GM23338 (cell line): ENCODE measurements around the gene NHSL1. TPM values are rescaled to one million over a fixed set of nuclear protein-coding genes. Genes with fewer than 3 reads are reported as not detected.

Experiments used
- ATAC-seq: fragments of 200-7000 bp; cut with Tn5 transposase; 3 replicates; pipeline ENCODE4 v1.9.1; 2020
- DNase-seq: peaks from one replicate; pipeline ENCODE4 v3.0.0-alpha.2; 2015; ENCODE audit warnings: low spot score
- H2AFZ ChIP-seq: fragments of 200-600 bp; sonication (generic); 2 replicates; pipeline ENCODE4 v1.8.0; 2016; ENCODE audit warnings: antibody characterized with exemption, mild to moderate bottlenecking, moderate library complexity
- H3F3A ChIP-seq: fragments of 200-600 bp; sonication (generic); replicated peaks from 2 replicates; pipeline ENCODE4 v1.8.0; 2017; ENCODE audit warnings: antibody characterized with exemption, mixed run types, low read depth
- H3K27ac ChIP-seq: fragments of 200-600 bp; sonication (generic); 2 replicates; pipeline ENCODE4 v1.6.1; 2016; ENCODE audit warnings: low read depth
- H3K27me3 ChIP-seq: fragments of 200-600 bp; sonication (generic); 2 replicates; pipeline ENCODE4 v1.8.0; 2016; ENCODE audit warnings: mild to moderate bottlenecking, mixed run types, moderate library complexity; ENCODE audit not compliant: insufficient read depth
- H3K36me3 ChIP-seq: fragments of 200-600 bp; sonication (generic); 2 replicates; pipeline ENCODE4 v1.8.0; 2016; ENCODE audit warnings: mild to moderate bottlenecking; ENCODE audit not compliant: insufficient read depth
- H3K4me1 ChIP-seq: fragments of 200-600 bp; sonication (generic); 2 replicates; pipeline ENCODE4 v1.8.0; 2016; ENCODE audit warnings: mild to moderate bottlenecking, moderate library complexity; ENCODE audit not compliant: insufficient read depth
- H3K4me2 ChIP-seq: fragments of 200-600 bp; sonication (generic); 2 replicates; pipeline ENCODE4 v1.7.1; 2017; ENCODE audit warnings: mixed run types
- H3K4me3 ChIP-seq: fragments of 200-600 bp; sonication (generic); 2 replicates; pipeline ENCODE4 v1.6.1; 2016; ENCODE audit warnings: mixed run types
- H3K79me2 ChIP-seq: fragments of 200-600 bp; sonication (generic); replicated peaks from 2 replicates; pipeline ENCODE4 v1.8.0; 2017; ENCODE audit warnings: mild to moderate bottlenecking; ENCODE audit not compliant: insufficient read depth
- H3K9me2 ChIP-seq: fragments of 200-600 bp; sonication (generic); 2 replicates; pipeline ENCODE4 v1.8.0; 2017; ENCODE audit not compliant: insufficient read depth
- H4K20me1 ChIP-seq: fragments of 200-600 bp; sonication (generic); replicated peaks from 2 replicates; pipeline ENCODE4 v1.8.0; 2017; ENCODE audit warnings: mild to moderate bottlenecking; ENCODE audit not compliant: insufficient read depth
- H3K27ac Mint-ChIP-seq: 2 replicates; pipeline ENCODE4 v1.8.0; 2020; ENCODE audit warnings: inconsistent platforms, mild to moderate bottlenecking, moderate library complexity, mixed read lengths
- H3K27me3 Mint-ChIP-seq: 3 replicates; pipeline ENCODE4 v1.8.0; 2022; ENCODE audit warnings: low read depth, mild to moderate bottlenecking, moderate library complexity, mixed read lengths, inconsistent platforms; ENCODE audit not compliant: insufficient read depth, poor library complexity
- H3K36me3 Mint-ChIP-seq: 3 replicates; pipeline ENCODE4 v1.8.0; 2021; ENCODE audit warnings: low read depth, mild to moderate bottlenecking, inconsistent platforms, moderate library complexity, mixed read lengths
- H3K4me1 Mint-ChIP-seq: 3 replicates; pipeline ENCODE4 v1.8.0; 2020; ENCODE audit warnings: mild to moderate bottlenecking, inconsistent platforms, mixed read lengths
- H3K4me3 Mint-ChIP-seq: 3 replicates; pipeline ENCODE4 v1.8.0; 2021; ENCODE audit warnings: moderate library complexity, mild to moderate bottlenecking, inconsistent platforms, mixed read lengths
- H3K9me3 Mint-ChIP-seq: 3 replicates; pipeline ENCODE4 v1.8.0; 2020; ENCODE audit warnings: moderate library complexity, mild to moderate bottlenecking, inconsistent platforms, mixed read lengths
- CREB1 ChIP-seq: fragments of 250-450 bp; sonication (Bioruptor Pico); IDR thresholded peaks from 2 replicates; pipeline ENCODE4 v1.5.0; 2020; ENCODE audit warnings: low read depth, mild to moderate bottlenecking, moderate library complexity
- CTCF ChIP-seq, 2 experiments: fragments of 200-600 bp in 1 of 2; sonication (generic) in 1 of 2; conservative IDR thresholded peaks; 2 replicates each; pipeline versions ENCODE4 v1.5.1 to v1.6.1; 2016 to 2017; ENCODE audit warnings: antibody characterized with exemption in 2 of 2, low read depth in 2 of 2, mild to moderate bottlenecking in 2 of 2, moderate library complexity in 1 of 2
- ETS1 ChIP-seq: IDR thresholded peaks from 2 replicates; pipeline ENCODE4 v1.6.1; 2016; ENCODE audit warnings: antibody characterized with exemption
- EZH2 ChIP-seq: fragments of 200-600 bp; sonication (generic); IDR thresholded peaks from one replicate; pipeline ENCODE4 v1.8.0; 2017; ENCODE audit warnings: antibody characterized with exemption, mild to moderate bottlenecking, low read depth; ENCODE audit not compliant: unreplicated experiment
- EZH2phosphoT487 ChIP-seq: fragments of 200-600 bp; sonication (generic); IDR thresholded peaks from one replicate; pipeline ENCODE4 v1.8.1; 2018; ENCODE audit warnings: antibody characterized with exemption; ENCODE audit not compliant: unreplicated experiment
- JUNB ChIP-seq: IDR thresholded peaks from one replicate; pipeline ENCODE4 v1.6.1; 2016; ENCODE audit warnings: antibody characterized with exemption; ENCODE audit not compliant: unreplicated experiment
- NANOG ChIP-seq: IDR thresholded peaks from 2 replicates; pipeline ENCODE4 v1.6.1; 2016; ENCODE audit warnings: antibody characterized with exemption, borderline replicate concordance
- POLR2AphosphoS5 ChIP-seq: IDR thresholded peaks from 2 replicates; pipeline ENCODE4 v1.6.1; 2016; ENCODE audit warnings: antibody characterized with exemption, low read depth
- REST ChIP-seq: IDR thresholded peaks from one replicate; pipeline ENCODE4 v1.6.1; 2018; ENCODE audit warnings: antibody characterized with exemption; ENCODE audit not compliant: unreplicated experiment
- STAT1 ChIP-seq: IDR thresholded peaks from one replicate; pipeline ENCODE4 v1.6.1; 2016; ENCODE audit warnings: antibody characterized with exemption; ENCODE audit not compliant: unreplicated experiment
- ZNF114 ChIP-seq: fragments of 250-450 bp; sonication (Bioruptor Pico); IDR thresholded peaks from 2 replicates; pipeline ENCODE4 v1.5.0; 2020; ENCODE audit warnings: mild to moderate bottlenecking, moderate library complexity
- ZNF331 ChIP-seq: fragments of 250-450 bp; sonication (Bioruptor Pico); IDR thresholded peaks from 2 replicates; pipeline ENCODE4 v1.5.0; 2020; ENCODE audit warnings: low read depth, mild to moderate bottlenecking, moderate library complexity
- ZNF462 ChIP-seq: fragments of 250-450 bp; sonication (Bioruptor Pico); IDR thresholded peaks from 2 replicates; pipeline ENCODE4 v1.5.0; 2020; ENCODE audit warnings: mild to moderate bottlenecking, moderate library complexity
- polyA plus RNA-seq: library from polyadenylated mRNA; unstranded; fragments of >200 nt; fragmentation: Nextera tagmentation; extraction: Ambion mirVana; gene quantifications from 2 replicates; pipeline ENCODE4 v1.2.1, GENCODE V29; 2016
- total RNA-seq: library from RNA; depleted of rRNA; stranded (reverse); fragments of >200 nt; shearing (Covaris generic); gene quantifications from 2 replicates; pipeline ENCODE4 v1.2.3, GENCODE V29; 2014

The NHSL1 gene
- total and polyA plus RNA-seq, 2 experiments from 2014 or later = 11.2 to 24.5 TPM

- Mint-ChIP-seq H3K9me3 (no peaks in the 10 kb centered on the region), H3K36me3 (peaks cover 20% of the 10 kb centered on the region), H3K27ac (no peak overlapping the region), H3K4me1 (peaks cover 6% of the 10 kb centered on the region), H3K27me3 (peaks cover 5% of the 10 kb centered on the region), H3K4me3 (no peak overlapping the region)
- TF ChIP-seq CTCF (conservative IDR thresholded peaks at IDR 0.05; ENCODE audit: low read depth in 2 of 2) (no peak), CREB1 (no peak), STAT1 (no peak), ZNF114 (CRISPR knock-in tag) (no peak), NANOG (no peak), REST (no peak), JUNB (no peak), ZNF462 (CRISPR knock-in tag) (no peak), ZNF331 (CRISPR knock-in tag) (no peak), EZH2phosphoT487 (no peak), POLR2AphosphoS5 (no peak), ETS1 (no peak), EZH2 (no peak)
- Histone ChIP-seq H3K36me3 (no peaks in the 10 kb centered on the region), H3K27me3 (no peaks in the 10 kb centered on the region), H3K9me2 (no peaks in the 10 kb centered on the region; the same call in 1 of the 2 replicates), H3K27ac (no peak overlapping the region), H3K4me1 (0 out of 2 replicates have a peak, but pooled peaks cover 7% of the 10 kb centered on the region), H4K20me1 (no peaks in the 10 kb centered on the region), H2AFZ (no peak overlapping the region), H3F3A (no peaks in the 10 kb centered on the region), H3K4me2 (no peak overlapping the region), H3K4me3 (no peak overlapping the region), H3K79me2 (no peaks in the 10 kb centered on the region)
- ATAC-seq (no peak), DNase-seq (no peak)
Observed at GRCh38 chr6:138464085-138464484, 35.2 kb downstream of the NHSL1 start.
